Thyroid gland (tissue), 4 donors: ENCODE measurements around the gene IFT57.

ENCODE experiments used
- CTCF ChIP-seq, 6 experiments: fragments of 200-600 bp in 3 of 6; fragments of 450-650 bp in 3 of 6; sonication (generic) in 3 of 6; IDR thresholded peaks; one replicate each; pipeline ENCODE4 v1.5.1; 2016 to 2019; ENCODE audit warnings: antibody characterized with exemption in 6 of 6, mild to moderate bottlenecking in 2 of 6, inconsistent platforms in 1 of 6, moderate library complexity in 1 of 6
- POLR2A ChIP-seq, 2 donors: fragments of 450-650 bp; IDR thresholded peaks; one replicate each; pipeline ENCODE4 v1.6.1; 2017; ENCODE audit warnings: antibody characterized with exemption in 2 of 2, mild to moderate bottlenecking in 2 of 2, moderate library complexity in 1 of 2

- no peak for TF ChIP-seq POLR2A (IDR thresholded peaks at IDR 0.05)
- no peak for TF ChIP-seq CTCF (IDR thresholded peaks at IDR 0.05)
These were observed 57.8 kb downstream of the IFT57 start for GRCh38 chr3:108164391-108164790.
